Measurements from ENCODE around the gene POLRMT.

DNA sequence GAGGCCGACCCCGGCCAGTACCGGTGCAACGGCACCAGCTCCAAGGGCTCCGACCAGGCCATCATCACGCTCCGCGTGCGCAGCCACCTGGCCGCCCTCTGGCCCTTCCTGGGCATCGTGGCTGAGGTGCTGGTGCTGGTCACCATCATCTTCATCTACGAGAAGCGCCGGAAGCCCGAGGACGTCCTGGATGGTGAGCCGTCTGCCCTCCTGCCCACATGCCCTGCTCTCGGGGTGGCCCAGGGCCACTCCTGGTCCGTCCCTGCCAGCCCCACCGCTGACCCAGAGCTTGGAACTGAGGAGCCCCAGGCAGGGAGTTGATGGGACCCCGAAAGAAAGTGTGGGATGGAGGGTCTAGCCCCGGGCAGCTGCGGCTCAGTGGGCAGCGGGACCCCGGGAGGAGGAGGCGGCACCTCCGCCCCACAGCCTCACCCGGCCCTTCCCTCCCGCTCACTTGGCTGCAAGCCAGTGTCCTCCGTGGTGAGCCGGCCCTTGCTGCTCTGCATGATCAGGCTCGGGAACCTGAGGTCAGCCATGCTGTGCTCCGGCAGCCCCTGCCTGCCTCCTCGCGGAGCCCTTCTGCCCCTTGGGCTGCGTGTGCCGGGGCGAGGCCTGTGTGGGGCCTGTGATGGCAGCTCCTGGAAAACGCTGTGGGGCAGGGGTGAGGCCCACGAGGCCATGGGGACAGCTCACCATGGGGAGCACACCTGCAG lies 51.8 kb downstream of the POLRMT start:
- TF ChIP-seq, protein P1, sequence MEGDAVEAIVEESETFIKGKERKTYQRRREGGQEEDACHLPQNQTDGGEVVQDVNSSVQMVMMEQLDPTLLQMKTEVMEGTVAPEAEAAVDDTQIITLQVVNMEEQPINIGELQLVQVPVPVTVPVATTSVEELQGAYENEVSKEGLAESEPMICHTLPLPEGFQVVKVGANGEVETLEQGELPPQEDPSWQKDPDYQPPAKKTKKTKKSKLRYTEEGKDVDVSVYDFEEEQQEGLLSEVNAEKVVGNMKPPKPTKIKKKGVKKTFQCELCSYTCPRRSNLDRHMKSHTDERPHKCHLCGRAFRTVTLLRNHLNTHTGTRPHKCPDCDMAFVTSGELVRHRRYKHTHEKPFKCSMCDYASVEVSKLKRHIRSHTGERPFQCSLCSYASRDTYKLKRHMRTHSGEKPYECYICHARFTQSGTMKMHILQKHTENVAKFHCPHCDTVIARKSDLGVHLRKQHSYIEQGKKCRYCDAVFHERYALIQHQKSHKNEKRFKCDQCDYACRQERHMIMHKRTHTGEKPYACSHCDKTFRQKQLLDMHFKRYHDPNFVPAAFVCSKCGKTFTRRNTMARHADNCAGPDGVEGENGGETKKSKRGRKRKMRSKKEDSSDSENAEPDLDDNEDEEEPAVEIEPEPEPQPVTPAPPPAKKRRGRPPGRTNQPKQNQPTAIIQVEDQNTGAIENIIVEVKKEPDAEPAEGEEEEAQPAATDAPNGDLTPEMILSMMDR (IDR thresholded peaks at IDR 0.05): no peak
- no peak for TF ChIP-seq EZH2phosphoT487 (IDR thresholded peaks at IDR 0.05)

Measured in neural progenitor cell (in vitro differentiated cells).